CD14-positive monocyte (primary cell): ENCODE data around the gene KRTAP5-6. TPM values are rescaled to one million over a fixed set of nuclear protein-coding genes. Genes with fewer than 3 reads are reported as not detected.

Source experiments
- DNase-seq, 3 donors: peaks; one replicate each; pipeline ENCODE4 v3.0.0-alpha.2; 2011 to 2022
- H2AFZ ChIP-seq: 2 replicates; pipeline ENCODE4 v1.6.0; 2012; ENCODE audit warnings: mild to moderate bottlenecking, low read depth, low read length, inconsistent platforms; ENCODE audit not compliant: insufficient read depth, poor library complexity, severe bottlenecking
- H3K27ac ChIP-seq, 2 donors: 1 replicate in 1 of 2; 2 replicates in 1 of 2; pipeline ENCODE4 v1.5.1; 2012 to 2013; ENCODE audit warnings: low read length in 2 of 2, control low read depth in 1 of 2, inconsistent platforms in 1 of 2, low read depth in 1 of 2, mild to moderate bottlenecking in 1 of 2
- H3K27me3 ChIP-seq, 2 donors: one replicate each; pipeline versions ENCODE4 v1.6.0 to v1.6.1; 2011 to 2013; ENCODE audit warnings: low read length in 2 of 2; ENCODE audit not compliant: control insufficient read depth in 2 of 2, insufficient read depth in 2 of 2
- H3K36me3 ChIP-seq, 2 donors: replicated peaks in 1 of 2; 1 replicate in 1 of 2; 2 replicates in 1 of 2; pipeline versions ENCODE4 v1.5.1 to v1.6.1; 2012 to 2013; ENCODE audit warnings: low read length in 2 of 2, control low read depth in 1 of 2, inconsistent platforms in 1 of 2, mild to moderate bottlenecking in 1 of 2; ENCODE audit not compliant: insufficient read depth in 2 of 2, control insufficient read depth in 1 of 2
- H3K4me1 ChIP-seq, 2 donors: 1 replicate in 1 of 2; 2 replicates in 1 of 2; pipeline versions ENCODE4 v1.5.1 to v1.6.1; 2012 to 2013; ENCODE audit warnings: low read length in 2 of 2, control low read depth in 1 of 2, inconsistent platforms in 1 of 2, mild to moderate bottlenecking in 1 of 2, moderate library complexity in 1 of 2; ENCODE audit not compliant: insufficient read depth in 2 of 2, control insufficient read depth in 1 of 2
- H3K4me2 ChIP-seq: replicated peaks from 2 replicates; pipeline ENCODE3; 2012; ENCODE audit warnings: low read length, moderate library complexity, mild to moderate bottlenecking; ENCODE audit not compliant: poor library complexity, severe bottlenecking; ENCODE audit errors: extremely low read depth
- H3K4me3 ChIP-seq, 3 experiments: fragments of 200-600 bp in 1 of 3; sonication (generic) in 1 of 3; replicated peaks in 1 of 3; 1 replicate in 2 of 3; 2 replicates in 1 of 3; pipeline ENCODE4 v1.5.1; 2011 to 2013; ENCODE audit warnings: low read length in 3 of 3, mild to moderate bottlenecking in 3 of 3, control low read depth in 2 of 3, low read depth in 2 of 3, inconsistent platforms in 1 of 3, moderate library complexity in 1 of 3
- H3K79me2 ChIP-seq: 2 replicates; pipeline ENCODE4 v1.6.0; 2012; ENCODE audit warnings: mild to moderate bottlenecking, control low read depth, inconsistent platforms, low read length, moderate library complexity; ENCODE audit not compliant: insufficient read depth
- H3K9ac ChIP-seq: 2 replicates; pipeline ENCODE4 v1.6.0; 2017; ENCODE audit warnings: low read length, mild to moderate bottlenecking; ENCODE audit not compliant: insufficient read depth, poor library complexity, severe bottlenecking
- H3K9me3 ChIP-seq, 2 donors: replicated peaks in 1 of 2; 1 replicate in 1 of 2; 2 replicates in 1 of 2; pipeline versions ENCODE4 v1.5.1 to v1.6.1; 2012 to 2013; ENCODE audit warnings: low read length in 2 of 2, control low read depth in 1 of 2; ENCODE audit not compliant: control insufficient read depth in 1 of 2, insufficient read depth in 1 of 2
- H4K20me1 ChIP-seq: 2 replicates; pipeline ENCODE4 v1.6.0; 2012; ENCODE audit warnings: mild to moderate bottlenecking, low read length, control low read depth, moderate library complexity; ENCODE audit not compliant: insufficient read depth
- H3K27ac Mint-ChIP-seq, 7 donors: one replicate each; pipeline ENCODE4 v1.8.0; 2020; ENCODE audit warnings: mild to moderate bottlenecking in 7 of 7, mixed read lengths in 7 of 7, moderate library complexity in 6 of 7, inconsistent platforms in 2 of 7
- H3K27me3 Mint-ChIP-seq, 3 donors: one replicate each; pipeline ENCODE4 v1.8.0; 2021 to 2022; ENCODE audit warnings: low read depth in 3 of 3, mild to moderate bottlenecking in 3 of 3, mixed read lengths in 3 of 3, moderate library complexity in 3 of 3, inconsistent platforms in 1 of 3
- H3K36me3 Mint-ChIP-seq, 2 donors: one replicate each; pipeline ENCODE4 v1.8.0; 2020; ENCODE audit warnings: mixed read lengths in 2 of 2, inconsistent platforms in 1 of 2, mild to moderate bottlenecking in 1 of 2
- H3K4me1 Mint-ChIP-seq: one replicate; pipeline ENCODE4 v1.8.0; 2020; ENCODE audit warnings: mild to moderate bottlenecking, mixed read lengths
- H3K4me3 Mint-ChIP-seq, 2 donors: one replicate each; pipeline ENCODE4 v1.8.0; 2020; ENCODE audit warnings: mild to moderate bottlenecking in 2 of 2, mixed read lengths in 2 of 2, moderate library complexity in 1 of 2
- H3K9me3 Mint-ChIP-seq, 7 donors: one replicate each; pipeline ENCODE4 v1.8.0; 2020 to 2022; ENCODE audit warnings: mixed read lengths in 7 of 7, mild to moderate bottlenecking in 6 of 7, moderate library complexity in 6 of 7, inconsistent platforms in 2 of 7
- WGBS: methylation state at CpG from one replicate; pipeline ENCODE4 v1.1.5; 2013; ENCODE audit warnings: missing lambda C conversion rate; ENCODE audit not compliant: insufficient coverage; 5-methylcytosine and 5-hydroxymethylcytosine counted together
- intact Hi-C, 2 donors: fragments of 100-400 bp; cut with micrococcal nuclease; formaldehyde crosslinking; loops; one replicate each; pipeline versions ENCODE4 v1.15.0 to v1.15.1; 2023
- polyA plus RNA-seq, 3 donors: library from polyadenylated mRNA; depleted of rRNA in 1 of 3; unstranded in 2 of 3; stranded (reverse) in 1 of 3; fragments of 300-500 nt in 2 of 3; fragments of >200 nt in 1 of 3; fragmentation: Illumina TruSeq in 2 of 3; gene quantifications; 1 replicate in 2 of 3; 2 replicates in 1 of 3; pipeline ENCODE4 v1.2.3, GENCODE V29; 2012 to 2021
- TF ChIP-seq, protein P1 (sequence below): fragments of 200-600 bp; IDR thresholded peaks from one replicate; pipeline ENCODE4 v1.8.0; 2022; ENCODE audit warnings: antibody characterized with exemption, mild to moderate bottlenecking

The KRTAP5-6 gene
- polyA plus RNA-seq, 3 donors = not detected

DNA sequence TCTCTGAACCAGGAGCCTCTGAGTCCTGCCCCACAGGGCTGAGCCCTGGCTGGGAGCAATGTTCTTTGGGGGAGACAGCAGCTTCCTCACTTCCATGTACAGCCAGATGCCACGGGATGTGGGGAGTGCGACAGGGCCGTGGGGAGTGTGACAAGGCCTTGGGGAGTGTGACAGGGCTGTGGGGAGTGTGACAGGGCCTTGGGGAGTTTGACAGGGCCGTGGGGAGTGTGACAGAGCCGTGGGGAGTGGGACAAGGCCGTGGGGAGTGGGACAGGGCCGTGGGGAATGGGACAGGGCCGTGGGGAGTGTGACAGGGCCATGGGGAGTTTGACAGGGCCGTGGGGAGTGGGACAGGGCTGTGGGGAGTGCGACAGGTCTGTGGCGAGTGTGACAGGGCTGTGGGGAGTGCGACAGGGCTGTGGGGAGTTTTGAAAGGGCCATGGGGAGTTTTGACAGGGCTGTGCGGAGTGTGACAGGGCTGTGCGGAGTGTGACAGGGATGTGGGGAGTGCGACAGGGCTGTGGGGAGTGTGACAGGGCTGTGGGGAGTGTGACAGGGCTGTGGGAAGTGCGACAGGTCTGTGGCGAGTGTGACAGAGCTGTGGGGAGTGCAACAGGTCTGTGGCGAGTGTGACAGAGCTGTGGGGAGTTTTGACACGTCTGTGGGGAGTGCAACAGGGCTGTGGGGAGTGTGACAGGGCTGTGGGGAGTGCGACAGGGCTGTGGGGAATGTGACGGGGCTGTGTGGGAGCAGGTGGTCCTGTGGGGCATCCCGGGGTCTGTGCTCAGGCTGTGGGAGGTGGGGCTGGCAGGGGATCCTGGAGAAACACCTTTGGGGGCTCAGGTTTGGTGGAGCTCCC lies 6.6 kb upstream of the KRTAP5-6 start:
- intact Hi-C loops = loop anchor here (5.0 to 10.0 kb wide), 3 partner anchors 33 to 194 kb away; no protein-coding TSS in a partner anchor
- Histone ChIP-seq H3K9ac (no peak overlapping the region), H3K4me1 (peaks cover 10 to 14% of the 10 kb centered on the region in 2 donors), H3K4me2 (no peak overlapping the region), H3K79me2 (no peaks in the 10 kb centered on the region), H4K20me1 (no peaks in the 10 kb centered on the region), H3K27ac (no peak overlapping the region), H3K4me3 (no peak overlapping the region), H2AFZ (no peak overlapping the region), H3K9me3 (no peaks in the 10 kb centered on the region), H3K36me3 (no peaks in the 10 kb centered on the region), H3K27me3 (peaks cover 0 to 40% of the 10 kb centered on the region in 2 donors)
- H3K4me1 Mint-ChIP-seq = peaks cover 5% of the 10 kb centered on the region
- 77% methylated on average over 20 of the region's 22 CpGs for WGBS
- H3K4me3 Mint-ChIP-seq = peak overlapping the region; percentile 43 to 63
- peaks cover 0 to 1% (median 0%) of the 10 kb centered on the region in 7 donors for H3K9me3 Mint-ChIP-seq
- no peak for DNase-seq
- no peaks in the 10 kb centered on the region for H3K36me3 Mint-ChIP-seq
- peaks cover 26 to 59% (median 27%) of the 10 kb centered on the region in 3 donors for H3K27me3 Mint-ChIP-seq
- H3K27ac Mint-ChIP-seq = peak overlapping the region in 1 of 7 donors; percentile 64
- TF ChIP-seq, protein P1, sequence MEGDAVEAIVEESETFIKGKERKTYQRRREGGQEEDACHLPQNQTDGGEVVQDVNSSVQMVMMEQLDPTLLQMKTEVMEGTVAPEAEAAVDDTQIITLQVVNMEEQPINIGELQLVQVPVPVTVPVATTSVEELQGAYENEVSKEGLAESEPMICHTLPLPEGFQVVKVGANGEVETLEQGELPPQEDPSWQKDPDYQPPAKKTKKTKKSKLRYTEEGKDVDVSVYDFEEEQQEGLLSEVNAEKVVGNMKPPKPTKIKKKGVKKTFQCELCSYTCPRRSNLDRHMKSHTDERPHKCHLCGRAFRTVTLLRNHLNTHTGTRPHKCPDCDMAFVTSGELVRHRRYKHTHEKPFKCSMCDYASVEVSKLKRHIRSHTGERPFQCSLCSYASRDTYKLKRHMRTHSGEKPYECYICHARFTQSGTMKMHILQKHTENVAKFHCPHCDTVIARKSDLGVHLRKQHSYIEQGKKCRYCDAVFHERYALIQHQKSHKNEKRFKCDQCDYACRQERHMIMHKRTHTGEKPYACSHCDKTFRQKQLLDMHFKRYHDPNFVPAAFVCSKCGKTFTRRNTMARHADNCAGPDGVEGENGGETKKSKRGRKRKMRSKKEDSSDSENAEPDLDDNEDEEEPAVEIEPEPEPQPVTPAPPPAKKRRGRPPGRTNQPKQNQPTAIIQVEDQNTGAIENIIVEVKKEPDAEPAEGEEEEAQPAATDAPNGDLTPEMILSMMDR = no peak

DNA sequence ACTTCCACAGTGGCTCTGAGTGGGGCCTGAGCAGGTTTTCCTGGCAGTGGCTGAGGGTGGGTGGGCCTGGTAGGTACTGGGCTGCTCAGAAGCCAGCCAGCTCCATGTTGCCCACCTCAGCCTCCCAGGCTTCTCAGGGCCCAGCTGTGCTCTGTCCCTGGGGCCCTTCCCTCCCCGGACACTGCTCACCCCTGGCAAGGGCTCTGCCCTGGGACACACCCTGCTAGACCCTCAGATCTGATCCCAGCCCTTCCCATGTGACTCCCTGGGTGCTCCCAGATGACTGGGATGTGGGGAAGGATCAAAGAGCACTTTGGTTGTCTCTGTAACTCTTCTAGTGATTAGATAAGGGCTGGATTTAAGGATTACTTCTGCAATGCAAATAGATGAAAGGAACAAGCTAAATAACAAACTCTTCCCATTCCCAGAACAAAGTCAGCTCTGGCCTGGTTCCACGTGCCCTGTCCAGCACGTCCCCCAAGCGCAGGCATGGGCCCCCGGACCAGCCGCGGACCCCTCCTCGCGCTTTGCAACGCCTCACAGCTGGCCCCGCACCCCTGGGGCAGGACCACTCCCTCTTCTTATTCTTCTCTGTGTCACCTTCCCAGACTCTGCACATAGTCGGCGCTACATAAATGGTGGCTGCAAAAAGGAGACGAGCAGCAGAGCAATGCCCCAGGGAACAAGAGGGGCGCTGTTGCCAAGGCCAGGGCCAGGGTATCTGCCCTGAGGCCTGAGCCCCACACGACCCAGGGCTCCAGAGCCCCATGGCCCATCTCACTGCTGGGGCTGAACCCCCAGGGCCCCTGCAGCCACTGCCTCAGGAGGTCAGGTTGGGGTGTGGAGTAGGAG lies 5.7 kb upstream of the KRTAP5-6 start:
- Histone ChIP-seq H3K79me2 (no peaks in the 10 kb centered on the region), H3K27me3 (peaks cover 0 to 41% of the 10 kb centered on the region in 2 donors), H3K4me3 (no peak overlapping the region), H3K27ac (no peak overlapping the region), H3K4me2 (no peak overlapping the region), H3K4me1 (peaks cover 10 to 14% of the 10 kb centered on the region in 2 donors), H3K9ac (no peak overlapping the region), H2AFZ (no peak overlapping the region), H3K9me3 (no peaks in the 10 kb centered on the region), H4K20me1 (no peaks in the 10 kb centered on the region), H3K36me3 (no peaks in the 10 kb centered on the region)
- H3K9me3 Mint-ChIP-seq = peaks cover 0 to 1% (median 0%) of the 10 kb centered on the region in 7 donors
- H3K4me3 Mint-ChIP-seq = no peak overlapping the region
- H3K4me1 Mint-ChIP-seq = peaks cover 5% of the 10 kb centered on the region
- WGBS = 96% methylated on average over 15 of the region's 16 CpGs
- H3K27ac Mint-ChIP-seq = no peak overlapping the region
- no peaks in the 10 kb centered on the region for H3K36me3 Mint-ChIP-seq
- no peak for DNase-seq
- intact Hi-C loops = loop anchor here (5.0 to 10.0 kb wide), 3 partner anchors 34 to 194 kb away; no protein-coding TSS in a partner anchor
- H3K27me3 Mint-ChIP-seq = peaks cover 34 to 64% (median 35%) of the 10 kb centered on the region in 3 donors
- TF ChIP-seq, protein P1 = no peak
